Astrocyte (in vitro differentiated cells and primary cell): ENCODE data around the gene ZNF154. TPM values are rescaled to one million over a fixed set of nuclear protein-coding genes. Genes with fewer than 3 reads are reported as not detected.

Experiments used
- DNase-seq: peaks from one replicate; pipeline ENCODE4 v3.0.0-alpha.2; 2010; ENCODE audit warnings: low read depth
- FAIRE-seq: peaks from 2 replicates; lab custom pipeline; 2011; peaks lifted over from hg19 to GRCh38; lab: Jason Lieb, UNC
- H2AFZ ChIP-seq: 2 replicates; pipeline ENCODE4 v1.6.0; 2012; ENCODE audit warnings: low read depth, low read length, inconsistent platforms
- H3K27ac ChIP-seq: 2 replicates; pipeline ENCODE4 v1.5.1; 2011; ENCODE audit warnings: low read depth, low read length, inconsistent platforms
- H3K27me3 ChIP-seq: 2 replicates; pipeline ENCODE4 v1.6.0; 2011; ENCODE audit warnings: low read length, inconsistent platforms; ENCODE audit not compliant: insufficient read depth
- H3K36me3 ChIP-seq: 2 replicates; pipeline ENCODE4 v1.5.1; 2011; ENCODE audit warnings: low read length, inconsistent platforms; ENCODE audit not compliant: insufficient read depth
- H3K4me1 ChIP-seq: 2 replicates; pipeline ENCODE4 v1.5.1; 2011; ENCODE audit warnings: low read length, inconsistent platforms; ENCODE audit not compliant: insufficient read depth
- H3K4me2 ChIP-seq: 2 replicates; pipeline ENCODE4 v1.6.0; 2012; ENCODE audit warnings: low read length, inconsistent platforms
- H3K4me3 ChIP-seq: 2 replicates; pipeline ENCODE4 v1.5.1; 2011; ENCODE audit warnings: low read depth, mild to moderate bottlenecking, low read length, inconsistent platforms; ENCODE audit not compliant: insufficient read depth
- H3K79me2 ChIP-seq: 2 replicates; pipeline ENCODE4 v1.6.0; 2012; ENCODE audit warnings: mild to moderate bottlenecking, low read length, inconsistent platforms; ENCODE audit not compliant: insufficient read depth
- H3K9ac ChIP-seq: 2 replicates; pipeline ENCODE4 v1.6.0; 2012; ENCODE audit warnings: mild to moderate bottlenecking, low read length, inconsistent platforms
- H3K9me3 ChIP-seq: 2 replicates; pipeline ENCODE4 v1.5.1; 2012; ENCODE audit warnings: low read depth, mild to moderate bottlenecking, low read length, inconsistent platforms; ENCODE audit not compliant: insufficient read depth
- H4K20me1 ChIP-seq: 2 replicates; pipeline ENCODE4 v1.6.0; 2012; ENCODE audit warnings: low read length, inconsistent platforms; ENCODE audit not compliant: insufficient read depth
- H3K27ac Mint-ChIP-seq: one replicate; pipeline ENCODE4 v1.8.0; 2021; ENCODE audit warnings: mild to moderate bottlenecking, mixed read lengths; ENCODE audit not compliant: unreplicated experiment
- H3K27me3 Mint-ChIP-seq: one replicate; pipeline ENCODE4 v1.8.0; 2021; ENCODE audit warnings: low read depth, mixed read lengths; ENCODE audit not compliant: unreplicated experiment
- H3K36me3 Mint-ChIP-seq: one replicate; pipeline ENCODE4 v1.8.0; 2021; ENCODE audit warnings: low read depth, mixed read lengths; ENCODE audit not compliant: unreplicated experiment
- H3K4me1 Mint-ChIP-seq: one replicate; pipeline ENCODE4 v1.8.0; 2021; ENCODE audit warnings: low read depth, mixed read lengths; ENCODE audit not compliant: unreplicated experiment
- H3K4me3 Mint-ChIP-seq: one replicate; pipeline ENCODE4 v1.8.0; 2021; ENCODE audit warnings: mild to moderate bottlenecking, moderate library complexity, mixed read lengths; ENCODE audit not compliant: unreplicated experiment
- H3K9me3 Mint-ChIP-seq: one replicate; pipeline ENCODE4 v1.8.0; 2021; ENCODE audit warnings: mild to moderate bottlenecking, mixed read lengths; ENCODE audit not compliant: unreplicated experiment
- EZH2 ChIP-seq: IDR thresholded peaks from 2 replicates; pipeline ENCODE4 v1.6.1; 2012; ENCODE audit warnings: mild to moderate bottlenecking, low read length, inconsistent platforms; ENCODE audit not compliant: insufficient read depth
- total RNA-seq: library from RNA; stranded (reverse); gene quantifications from 2 replicates; pipeline ENCODE4 v1.2.1, GENCODE V29; 2021
- TF ChIP-seq, protein P1 (sequence below): IDR thresholded peaks from 2 replicates; pipeline ENCODE4 v1.5.1; 2011; ENCODE audit warnings: low read depth, mild to moderate bottlenecking, inconsistent platforms, low read length, moderate library complexity; ENCODE audit not compliant: insufficient read depth

The ZNF154 gene
- total RNA-seq, 1 donor from 2014 or later: 12.7 TPM

DNA sequence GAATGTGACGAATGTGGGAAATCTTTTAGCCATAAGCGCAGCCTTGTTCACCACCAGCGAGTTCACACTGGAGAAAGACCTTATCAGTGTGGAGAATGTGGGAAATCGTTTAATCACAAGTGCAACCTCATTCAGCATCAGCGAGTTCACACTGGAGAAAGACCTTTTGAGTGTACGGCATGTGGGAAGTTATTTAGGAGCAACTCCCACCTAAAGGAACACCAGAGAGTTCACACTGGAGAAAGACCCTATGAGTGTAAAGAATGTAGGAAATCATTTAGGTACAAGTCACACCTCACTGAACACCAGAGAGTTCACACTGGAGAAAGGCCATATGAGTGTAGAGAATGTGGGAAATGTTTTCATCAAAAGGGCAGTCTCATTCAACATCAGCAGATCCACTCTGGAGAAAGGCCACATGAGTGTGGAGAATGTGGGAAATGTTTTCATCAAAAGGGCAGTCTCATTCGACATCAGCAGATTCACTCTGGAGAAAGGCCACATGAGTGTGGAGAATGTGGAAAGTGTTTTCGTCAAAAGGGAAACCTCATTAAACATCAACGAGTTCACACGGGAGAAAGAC, 45.2 kb upstream of the ZNF154 start:
- no peak overlapping the region for H3K4me2 ChIP-seq
- Mint-ChIP-seq H3K36me3 (peaks cover 64% of the 10 kb centered on the region), H3K9me3 (no peaks in the 10 kb centered on the region), H3K27ac (no peak overlapping the region), H3K4me3 (no peak overlapping the region), H3K4me1 (peaks cover 13% of the 10 kb centered on the region), H3K27me3 (no peaks in the 10 kb centered on the region)
- no peak overlapping the region for H2AFZ ChIP-seq
- H3K27ac ChIP-seq: no peak overlapping the region
- H3K27me3 ChIP-seq: no peaks in the 10 kb centered on the region
- H3K9ac ChIP-seq: no peak overlapping the region
- TF ChIP-seq, protein P1, sequence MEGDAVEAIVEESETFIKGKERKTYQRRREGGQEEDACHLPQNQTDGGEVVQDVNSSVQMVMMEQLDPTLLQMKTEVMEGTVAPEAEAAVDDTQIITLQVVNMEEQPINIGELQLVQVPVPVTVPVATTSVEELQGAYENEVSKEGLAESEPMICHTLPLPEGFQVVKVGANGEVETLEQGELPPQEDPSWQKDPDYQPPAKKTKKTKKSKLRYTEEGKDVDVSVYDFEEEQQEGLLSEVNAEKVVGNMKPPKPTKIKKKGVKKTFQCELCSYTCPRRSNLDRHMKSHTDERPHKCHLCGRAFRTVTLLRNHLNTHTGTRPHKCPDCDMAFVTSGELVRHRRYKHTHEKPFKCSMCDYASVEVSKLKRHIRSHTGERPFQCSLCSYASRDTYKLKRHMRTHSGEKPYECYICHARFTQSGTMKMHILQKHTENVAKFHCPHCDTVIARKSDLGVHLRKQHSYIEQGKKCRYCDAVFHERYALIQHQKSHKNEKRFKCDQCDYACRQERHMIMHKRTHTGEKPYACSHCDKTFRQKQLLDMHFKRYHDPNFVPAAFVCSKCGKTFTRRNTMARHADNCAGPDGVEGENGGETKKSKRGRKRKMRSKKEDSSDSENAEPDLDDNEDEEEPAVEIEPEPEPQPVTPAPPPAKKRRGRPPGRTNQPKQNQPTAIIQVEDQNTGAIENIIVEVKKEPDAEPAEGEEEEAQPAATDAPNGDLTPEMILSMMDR: no peak
- no peak for TF ChIP-seq EZH2
- no peak for DNase-seq
- H3K36me3 ChIP-seq: peaks cover 52% of the 10 kb centered on the region
- H3K9me3 ChIP-seq: peaks cover 54% of the 10 kb centered on the region
- peaks cover 28% of the 10 kb centered on the region for H3K79me2 ChIP-seq
- H3K4me3 ChIP-seq: no peak overlapping the region
- H4K20me1 ChIP-seq: peaks cover 11% of the 10 kb centered on the region
- no peak for FAIRE-seq
- H3K4me1 ChIP-seq: no peaks in the 10 kb centered on the region

DNA sequence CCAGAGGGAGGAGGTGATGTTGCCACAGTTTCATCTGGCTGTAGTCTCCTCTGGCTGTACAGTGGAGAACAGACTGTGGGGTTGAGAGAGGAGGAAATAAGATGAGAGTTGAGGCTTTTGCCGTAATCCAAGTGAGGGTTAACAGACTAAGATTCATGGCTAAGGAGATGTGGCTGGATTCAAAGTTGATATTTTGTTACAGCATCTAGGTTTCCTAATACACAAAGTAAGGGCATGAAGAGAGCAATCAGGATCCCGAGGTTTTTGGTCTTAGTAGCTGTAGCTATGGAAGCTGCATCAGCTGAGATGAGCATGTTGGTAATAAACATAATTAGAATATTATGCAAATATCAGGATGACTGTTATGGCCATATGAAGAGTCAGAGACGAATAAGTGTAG, 39.0 kb upstream of the ZNF154 start:
- FAIRE-seq (no peak), DNase-seq (no peak)
- Histone ChIP-seq H2AFZ (no peak overlapping the region), H3K79me2 (peaks cover 50% of the 10 kb centered on the region), H3K9me3 (peaks cover 29% of the 10 kb centered on the region), H3K36me3 (peaks cover 16% of the 10 kb centered on the region), H3K27ac (no peak overlapping the region), H3K9ac (no peak overlapping the region), H3K27me3 (no peaks in the 10 kb centered on the region), H3K4me1 (peaks cover 6% of the 10 kb centered on the region), H3K4me3 (no peak overlapping the region), H4K20me1 (peaks cover 15% of the 10 kb centered on the region), H3K4me2 (peak overlapping the region; percentile 90)
- TF ChIP-seq EZH2: no peak
- TF ChIP-seq, protein P1: no peak
- Mint-ChIP-seq H3K4me3 (peak overlapping the region; percentile 99), H3K27ac (peak overlapping the region; percentile 21), H3K27me3 (no peaks in the 10 kb centered on the region), H3K36me3 (peaks cover 23% of the 10 kb centered on the region), H3K9me3 (no peaks in the 10 kb centered on the region), H3K4me1 (peaks cover 22% of the 10 kb centered on the region)

DNA sequence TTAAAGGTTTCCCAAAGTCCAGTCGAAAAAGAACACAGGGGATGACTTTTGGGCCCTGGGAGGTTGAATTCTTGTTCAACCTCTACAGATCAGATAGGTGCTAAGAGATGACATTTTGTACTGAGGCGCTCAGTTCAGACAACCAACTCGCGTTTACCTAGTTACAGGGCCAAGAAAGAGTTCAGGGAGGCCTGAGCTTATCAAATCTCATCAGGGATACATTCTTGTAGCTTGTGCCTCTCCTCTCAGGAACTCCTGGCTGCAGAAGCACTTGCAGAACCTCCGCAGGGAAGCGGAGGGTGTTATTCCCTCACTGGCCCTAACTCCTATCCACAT, 38.4 kb upstream of the ZNF154 start:
- peaks cover 6% of the 10 kb centered on the region for H3K4me1 ChIP-seq
- H3K4me3 ChIP-seq: peak overlapping the region; percentile 90
- Mint-ChIP-seq H3K36me3 (peaks cover 17% of the 10 kb centered on the region), H3K27me3 (no peaks in the 10 kb centered on the region), H3K9me3 (no peaks in the 10 kb centered on the region), H3K4me3 (peak overlapping the region; percentile 99), H3K4me1 (peaks cover 22% of the 10 kb centered on the region), H3K27ac (no peak overlapping the region)
- peak overlapping the region; percentile 90 for H3K4me2 ChIP-seq
- H3K9ac ChIP-seq: peak overlapping the region; percentile 91
- no peaks in the 10 kb centered on the region for H3K27me3 ChIP-seq
- no peak overlapping the region for H3K27ac ChIP-seq
- H2AFZ ChIP-seq: peak overlapping the region; percentile 94
- DNase-seq (no peak), FAIRE-seq (no peak)
- H3K36me3 ChIP-seq: peaks cover 10% of the 10 kb centered on the region
- peaks cover 23% of the 10 kb centered on the region for H3K9me3 ChIP-seq
- no peak for TF ChIP-seq EZH2
- TF ChIP-seq, protein P1: no peak
- H4K20me1 ChIP-seq: peaks cover 15% of the 10 kb centered on the region
- H3K79me2 ChIP-seq: peaks cover 50% of the 10 kb centered on the region
